Astrocyte (in vitro differentiated cells and primary cell): ENCODE results near the gene AMFR. TPM values are rescaled to one million over a fixed set of nuclear protein-coding genes. Genes with fewer than 3 reads are reported as not detected.

Experiments used
- DNase-seq: peaks from one replicate; pipeline ENCODE4 v3.0.0-alpha.2; 2010; ENCODE audit warnings: low read depth
- FAIRE-seq: peaks from 2 replicates; lab custom pipeline; 2011; peaks lifted over from hg19 to GRCh38; lab: Jason Lieb, UNC
- H2AFZ ChIP-seq: 2 replicates; pipeline ENCODE4 v1.6.0; 2012; ENCODE audit warnings: low read depth, low read length, inconsistent platforms
- H3K27ac ChIP-seq: 2 replicates; pipeline ENCODE4 v1.5.1; 2011; ENCODE audit warnings: low read depth, low read length, inconsistent platforms
- H3K27me3 ChIP-seq: 2 replicates; pipeline ENCODE4 v1.6.0; 2011; ENCODE audit warnings: low read length, inconsistent platforms; ENCODE audit not compliant: insufficient read depth
- H3K36me3 ChIP-seq: 2 replicates; pipeline ENCODE4 v1.5.1; 2011; ENCODE audit warnings: low read length, inconsistent platforms; ENCODE audit not compliant: insufficient read depth
- H3K4me1 ChIP-seq: 2 replicates; pipeline ENCODE4 v1.5.1; 2011; ENCODE audit warnings: low read length, inconsistent platforms; ENCODE audit not compliant: insufficient read depth
- H3K4me2 ChIP-seq: 2 replicates; pipeline ENCODE4 v1.6.0; 2012; ENCODE audit warnings: low read length, inconsistent platforms
- H3K4me3 ChIP-seq: 2 replicates; pipeline ENCODE4 v1.5.1; 2011; ENCODE audit warnings: low read depth, mild to moderate bottlenecking, low read length, inconsistent platforms; ENCODE audit not compliant: insufficient read depth
- H3K79me2 ChIP-seq: 2 replicates; pipeline ENCODE4 v1.6.0; 2012; ENCODE audit warnings: mild to moderate bottlenecking, low read length, inconsistent platforms; ENCODE audit not compliant: insufficient read depth
- H3K9ac ChIP-seq: 2 replicates; pipeline ENCODE4 v1.6.0; 2012; ENCODE audit warnings: mild to moderate bottlenecking, low read length, inconsistent platforms
- H3K9me3 ChIP-seq: 2 replicates; pipeline ENCODE4 v1.5.1; 2012; ENCODE audit warnings: low read depth, mild to moderate bottlenecking, low read length, inconsistent platforms; ENCODE audit not compliant: insufficient read depth
- H4K20me1 ChIP-seq: 2 replicates; pipeline ENCODE4 v1.6.0; 2012; ENCODE audit warnings: low read length, inconsistent platforms; ENCODE audit not compliant: insufficient read depth
- H3K27ac Mint-ChIP-seq: one replicate; pipeline ENCODE4 v1.8.0; 2021; ENCODE audit warnings: mild to moderate bottlenecking, mixed read lengths; ENCODE audit not compliant: unreplicated experiment
- H3K27me3 Mint-ChIP-seq: one replicate; pipeline ENCODE4 v1.8.0; 2021; ENCODE audit warnings: low read depth, mixed read lengths; ENCODE audit not compliant: unreplicated experiment
- H3K36me3 Mint-ChIP-seq: one replicate; pipeline ENCODE4 v1.8.0; 2021; ENCODE audit warnings: low read depth, mixed read lengths; ENCODE audit not compliant: unreplicated experiment
- H3K4me1 Mint-ChIP-seq: one replicate; pipeline ENCODE4 v1.8.0; 2021; ENCODE audit warnings: low read depth, mixed read lengths; ENCODE audit not compliant: unreplicated experiment
- H3K4me3 Mint-ChIP-seq: one replicate; pipeline ENCODE4 v1.8.0; 2021; ENCODE audit warnings: mild to moderate bottlenecking, moderate library complexity, mixed read lengths; ENCODE audit not compliant: unreplicated experiment
- H3K9me3 Mint-ChIP-seq: one replicate; pipeline ENCODE4 v1.8.0; 2021; ENCODE audit warnings: mild to moderate bottlenecking, mixed read lengths; ENCODE audit not compliant: unreplicated experiment
- CTCF ChIP-seq: IDR thresholded peaks from 2 replicates; pipeline ENCODE4 v1.5.1; 2011; ENCODE audit warnings: low read depth, mild to moderate bottlenecking, inconsistent platforms, low read length, moderate library complexity; ENCODE audit not compliant: insufficient read depth
- EZH2 ChIP-seq: IDR thresholded peaks from 2 replicates; pipeline ENCODE4 v1.6.1; 2012; ENCODE audit warnings: mild to moderate bottlenecking, low read length, inconsistent platforms; ENCODE audit not compliant: insufficient read depth
- total RNA-seq: library from RNA; stranded (reverse); gene quantifications from 2 replicates; pipeline ENCODE4 v1.2.1, GENCODE V29; 2021

Gene AMFR
- total RNA-seq, 1 donor from 2014 or later = 86.2 TPM

GRCh38 chr16:56320056-56320455, 105.3 kb downstream of the AMFR start:
- no peaks in the 10 kb centered on the region for H3K4me1 Mint-ChIP-seq
- H3K4me2 ChIP-seq = no peak overlapping the region
- no peak overlapping the region for H3K4me3 Mint-ChIP-seq
- no peaks in the 10 kb centered on the region for H3K9me3 Mint-ChIP-seq
- no peak overlapping the region for H2AFZ ChIP-seq
- H3K27ac ChIP-seq = no peak overlapping the region
- H3K36me3 Mint-ChIP-seq = no peaks in the 10 kb centered on the region
- H3K27me3 ChIP-seq = peaks cover 2% of the 10 kb centered on the region
- H3K27me3 Mint-ChIP-seq = peaks cover 36% of the 10 kb centered on the region
- no peak overlapping the region for H3K27ac Mint-ChIP-seq
- no peaks in the 10 kb centered on the region for H4K20me1 ChIP-seq
- no peaks in the 10 kb centered on the region for H3K79me2 ChIP-seq
- DNase-seq (no peak), FAIRE-seq (no peak)
- H3K4me3 ChIP-seq = no peak overlapping the region
- peaks cover 3% of the 10 kb centered on the region for H3K4me1 ChIP-seq
- H3K9ac ChIP-seq = no peak overlapping the region
- H3K9me3 ChIP-seq = no peaks in the 10 kb centered on the region
- H3K36me3 ChIP-seq = no peaks in the 10 kb centered on the region
- TF ChIP-seq EZH2 (no peak), CTCF (no peak)

- no peak for TF ChIP-seq CTCF
- no peak for TF ChIP-seq EZH2
- peaks cover 2% of the 10 kb centered on the region for H3K27me3 ChIP-seq
- H3K36me3 ChIP-seq = no peaks in the 10 kb centered on the region
- Mint-ChIP-seq H3K36me3 (no peaks in the 10 kb centered on the region), H3K4me3 (no peak overlapping the region), H3K27me3 (peaks cover 39% of the 10 kb centered on the region), H3K4me1 (no peaks in the 10 kb centered on the region), H3K27ac (no peak overlapping the region), H3K9me3 (no peaks in the 10 kb centered on the region)
- DNase-seq = no peak
- no peaks in the 10 kb centered on the region for H3K79me2 ChIP-seq
- H4K20me1 ChIP-seq = no peaks in the 10 kb centered on the region
- no peak overlapping the region for H3K27ac ChIP-seq
- H2AFZ ChIP-seq = no peak overlapping the region
- H3K4me2 ChIP-seq = no peak overlapping the region
- no peak for FAIRE-seq
- no peak overlapping the region for H3K9ac ChIP-seq
- peaks cover 3% of the 10 kb centered on the region for H3K4me1 ChIP-seq
- H3K9me3 ChIP-seq = no peaks in the 10 kb centered on the region
- no peak overlapping the region for H3K4me3 ChIP-seq
Observed at GRCh38 chr16:56319376-56319775, 106.0 kb downstream of the AMFR start.

- peak overlapping the region; percentile 2 for H2AFZ ChIP-seq
- no peaks in the 10 kb centered on the region for H3K9me3 Mint-ChIP-seq
- H3K4me1 ChIP-seq = peaks cover 3% of the 10 kb centered on the region
- H3K36me3 Mint-ChIP-seq = no peaks in the 10 kb centered on the region
- no peaks in the 10 kb centered on the region for H4K20me1 ChIP-seq
- peaks cover 42% of the 10 kb centered on the region for H3K27me3 Mint-ChIP-seq
- no peak for TF ChIP-seq EZH2
- no peak for TF ChIP-seq CTCF
- no peak overlapping the region for H3K9ac ChIP-seq
- no peak overlapping the region for H3K4me3 ChIP-seq
- H3K4me3 Mint-ChIP-seq = no peak overlapping the region
- no peaks in the 10 kb centered on the region for H3K79me2 ChIP-seq
- no peaks in the 10 kb centered on the region for H3K4me1 Mint-ChIP-seq
- H3K9me3 ChIP-seq = no peaks in the 10 kb centered on the region
- H3K36me3 ChIP-seq = no peaks in the 10 kb centered on the region
- H3K27me3 ChIP-seq = peaks cover 2% of the 10 kb centered on the region
- no peak for FAIRE-seq
- no peak overlapping the region for H3K4me2 ChIP-seq
- H3K27ac Mint-ChIP-seq = no peak overlapping the region
- no peak for DNase-seq
- H3K27ac ChIP-seq = no peak overlapping the region
Observed at GRCh38 chr16:56318827-56319140, 106.6 kb downstream of the AMFR start.
